HG03045 (cell line): ENCODE measurements around the gene PSMG1.

Source experiments
- ATAC-seq: cut with Tn5 transposase; IDR thresholded peaks from one replicate; pipeline ENCODE4 v1.9.1; 2021; ENCODE audit warnings: mild to moderate bottlenecking, moderate library complexity; ENCODE audit not compliant: unreplicated experiment

PSMG1 gene

GRCh38 chr21:39189857-39190604, 6.8 kb upstream of the PSMG1 start:
- no peak for ATAC-seq

- ATAC-seq = no peak
Observed at GRCh38 chr21:39188521-39189139, 5.4 kb upstream of the PSMG1 start.

- ATAC-seq = no peak
Observed at GRCh38 chr21:39187141-39187540, 3.9 kb upstream of the PSMG1 start.

- no peak for ATAC-seq
Observed at GRCh38 chr21:39186676-39187075, 3.4 kb upstream of the PSMG1 start.

- ATAC-seq = no peak
Observed at GRCh38 chr21:39185157-39185556, 1.9 kb upstream of the PSMG1 start.

- no peak for ATAC-seq
Observed at GRCh38 chr21:39184050-39184980, 1.1 kb upstream of the PSMG1 start.

GRCh38 chr21:39182484-39183271, 573 bp downstream of the PSMG1 start:
- ATAC-seq = peak; percentile 37

- ATAC-seq = no peak
Observed at GRCh38 chr21:39182016-39182415, 1.2 kb downstream of the PSMG1 start.

GRCh38 chr21:39181205-39181818, 1.9 kb downstream of the PSMG1 start:
- ATAC-seq = no peak

- ATAC-seq = no peak
Observed at GRCh38 chr21:39180429-39181019, 2.7 kb downstream of the PSMG1 start.

GRCh38 chr21:39178421-39178820, 4.8 kb downstream of the PSMG1 start:
- no peak for ATAC-seq

GRCh38 chr21:39176271-39176709, 7.0 kb downstream of the PSMG1 start:
- ATAC-seq = no peak

- ATAC-seq = no peak
Observed at GRCh38 chr21:39175665-39176064, 7.6 kb downstream of the PSMG1 start.

- ATAC-seq = no peak
Observed at GRCh38 chr21:39175154-39175553, 8.1 kb downstream of the PSMG1 start.

GRCh38 chr21:39173716-39174680, 9.3 kb downstream of the PSMG1 start:
- no peak for ATAC-seq

GRCh38 chr21:39169906-39170305, 13.3 kb downstream of the PSMG1 start:
- no peak for ATAC-seq

GRCh38 chr21:39168800-39169199, 14.5 kb downstream of the PSMG1 start:
- no peak for ATAC-seq

GRCh38 chr21:39164523-39164922, 18.7 kb downstream of the PSMG1 start:
- ATAC-seq = no peak

- no peak for ATAC-seq
Observed at GRCh38 chr21:39161064-39161463, 22.2 kb downstream of the PSMG1 start.
